ENCODE results near the gene SLC22A7.

DNA sequence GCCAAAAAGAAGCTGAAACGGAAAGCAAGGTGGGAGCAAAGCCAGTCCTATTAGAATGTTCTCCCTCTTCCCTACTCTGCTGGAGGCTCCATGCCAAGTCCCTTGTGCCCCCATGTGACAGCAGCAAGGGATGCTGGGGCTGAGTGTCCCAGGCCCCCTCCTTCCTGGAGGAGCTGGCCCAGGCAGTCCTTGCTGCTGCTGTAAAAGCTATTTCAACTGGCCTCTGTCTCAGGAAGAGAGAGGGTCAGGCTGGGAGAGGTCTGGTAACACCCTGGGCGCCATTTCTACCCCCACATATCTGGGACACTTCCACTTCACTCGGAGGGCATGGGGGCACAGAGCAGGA lies 29.7 kb upstream of the SLC22A7 start:
- TF ChIP-seq CTCF (IDR thresholded peaks at IDR 0.05) (no peak), POLR2A (IDR thresholded peaks at IDR 0.05) (no peak)
